ENCODE measurements around the gene SIM2.

Gene SIM2

DNA sequence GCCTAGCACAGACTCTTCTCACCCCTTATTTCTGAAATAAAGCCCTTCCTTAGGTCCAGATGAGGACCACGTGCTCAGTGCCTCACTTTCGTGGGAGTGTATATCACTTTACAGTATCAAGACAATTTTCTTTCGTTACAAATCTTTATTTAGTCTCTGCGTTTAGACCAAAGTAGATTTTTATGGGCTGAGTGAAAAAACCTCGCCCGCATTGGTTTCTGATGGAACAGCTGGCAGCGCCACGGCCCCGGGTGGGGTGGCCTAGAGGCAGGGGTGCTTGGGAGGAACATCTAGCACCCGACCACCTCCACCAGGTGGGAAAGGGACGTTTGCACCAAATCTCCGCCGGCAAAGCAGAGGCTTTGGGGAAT lies 7.6 kb downstream of the SIM2 start:
- Histone ChIP-seq H4K20me1 (ENCODE audit: insufficient read depth) (no peaks in the 10 kb centered on the region), H3K27ac (no peak overlapping the region), H3K36me3 (ENCODE audit: insufficient read depth) (no peaks in the 10 kb centered on the region), H2AFZ (ENCODE audit: low read depth) (no peak overlapping the region), H3K79me2 (ENCODE audit: insufficient read depth, low read depth) (no peaks in the 10 kb centered on the region), H3K4me2 (no peak overlapping the region), H3K4me3 (IDR thresholded peaks at IDR 0.05; ENCODE audit: insufficient read depth, low read depth, low read length) (no peak overlapping the region), H3K9ac (no peak overlapping the region), H3K4me1 (ENCODE audit: low read depth, poor library complexity, severe bottlenecking) (no peaks in the 10 kb centered on the region), H3K27me3 (ENCODE audit: insufficient read depth, low read depth) (peaks cover 16% of the 10 kb centered on the region; the same call in 1 of the 2 replicates)
- TF ChIP-seq, protein P1, sequence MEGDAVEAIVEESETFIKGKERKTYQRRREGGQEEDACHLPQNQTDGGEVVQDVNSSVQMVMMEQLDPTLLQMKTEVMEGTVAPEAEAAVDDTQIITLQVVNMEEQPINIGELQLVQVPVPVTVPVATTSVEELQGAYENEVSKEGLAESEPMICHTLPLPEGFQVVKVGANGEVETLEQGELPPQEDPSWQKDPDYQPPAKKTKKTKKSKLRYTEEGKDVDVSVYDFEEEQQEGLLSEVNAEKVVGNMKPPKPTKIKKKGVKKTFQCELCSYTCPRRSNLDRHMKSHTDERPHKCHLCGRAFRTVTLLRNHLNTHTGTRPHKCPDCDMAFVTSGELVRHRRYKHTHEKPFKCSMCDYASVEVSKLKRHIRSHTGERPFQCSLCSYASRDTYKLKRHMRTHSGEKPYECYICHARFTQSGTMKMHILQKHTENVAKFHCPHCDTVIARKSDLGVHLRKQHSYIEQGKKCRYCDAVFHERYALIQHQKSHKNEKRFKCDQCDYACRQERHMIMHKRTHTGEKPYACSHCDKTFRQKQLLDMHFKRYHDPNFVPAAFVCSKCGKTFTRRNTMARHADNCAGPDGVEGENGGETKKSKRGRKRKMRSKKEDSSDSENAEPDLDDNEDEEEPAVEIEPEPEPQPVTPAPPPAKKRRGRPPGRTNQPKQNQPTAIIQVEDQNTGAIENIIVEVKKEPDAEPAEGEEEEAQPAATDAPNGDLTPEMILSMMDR (conservative IDR thresholded peaks at IDR 0.05; ENCODE audit: low read depth, low read length), result no peak

DNA sequence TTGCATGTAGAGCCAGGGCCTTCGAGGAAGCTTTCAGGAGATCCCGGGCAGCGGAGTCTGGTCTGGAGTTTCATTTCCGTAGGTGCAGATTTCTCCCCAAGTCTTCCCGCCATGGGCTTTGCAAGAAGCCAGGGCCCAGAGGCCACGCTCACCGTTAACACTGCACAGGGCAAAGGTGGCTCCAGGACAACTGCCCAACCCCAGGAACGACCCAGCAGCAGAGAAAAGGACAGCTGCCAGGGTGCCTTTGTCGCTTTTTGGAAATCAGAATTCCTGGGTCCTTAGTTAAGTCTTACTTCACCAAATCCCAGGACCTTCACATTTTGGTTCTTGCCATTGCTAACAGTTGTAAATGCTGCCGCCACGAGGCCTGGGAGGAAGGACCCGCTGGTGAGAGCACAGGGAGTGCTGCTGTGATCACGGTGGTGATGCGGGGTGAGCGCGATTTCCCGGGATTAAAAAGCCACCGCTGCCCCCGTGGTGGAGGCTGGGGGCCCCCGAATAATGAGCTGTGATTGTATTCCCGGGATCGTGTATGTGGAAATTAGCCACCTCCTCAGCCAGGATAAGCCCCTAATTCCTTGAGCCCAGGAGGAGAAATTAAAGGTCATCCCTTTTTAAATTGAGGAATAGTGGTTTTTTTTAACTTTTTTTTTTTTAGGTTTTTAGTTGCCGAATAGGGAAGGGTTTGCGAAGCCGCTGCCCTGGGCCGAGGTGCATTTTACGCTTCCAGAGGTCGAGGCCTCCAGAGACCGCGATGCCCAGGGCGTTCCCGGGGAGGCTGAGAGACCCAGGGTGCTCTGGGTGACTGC lies 8.2 kb downstream of the SIM2 start:
- no peaks in the 10 kb centered on the region for H3K36me3 ChIP-seq (ENCODE audit: insufficient read depth)
- no peak overlapping the region for H3K4me3 ChIP-seq (IDR thresholded peaks at IDR 0.05; ENCODE audit: insufficient read depth, low read depth, low read length)
- H3K27me3 ChIP-seq (ENCODE audit: insufficient read depth, low read depth), result peaks cover 16% of the 10 kb centered on the region; the same call in 1 of the 2 replicates
- no peak overlapping the region for H3K9ac ChIP-seq
- no peak overlapping the region for H3K4me2 ChIP-seq
- H3K4me1 ChIP-seq (ENCODE audit: low read depth, poor library complexity, severe bottlenecking), result no peaks in the 10 kb centered on the region
- H2AFZ ChIP-seq (ENCODE audit: low read depth), result no peak overlapping the region
- TF ChIP-seq, protein P1 (conservative IDR thresholded peaks at IDR 0.05; ENCODE audit: low read depth, low read length), result no peak
- H4K20me1 ChIP-seq (ENCODE audit: insufficient read depth), result no peaks in the 10 kb centered on the region
- no peak overlapping the region for H3K27ac ChIP-seq
- H3K79me2 ChIP-seq (ENCODE audit: insufficient read depth, low read depth), result no peaks in the 10 kb centered on the region

DNA sequence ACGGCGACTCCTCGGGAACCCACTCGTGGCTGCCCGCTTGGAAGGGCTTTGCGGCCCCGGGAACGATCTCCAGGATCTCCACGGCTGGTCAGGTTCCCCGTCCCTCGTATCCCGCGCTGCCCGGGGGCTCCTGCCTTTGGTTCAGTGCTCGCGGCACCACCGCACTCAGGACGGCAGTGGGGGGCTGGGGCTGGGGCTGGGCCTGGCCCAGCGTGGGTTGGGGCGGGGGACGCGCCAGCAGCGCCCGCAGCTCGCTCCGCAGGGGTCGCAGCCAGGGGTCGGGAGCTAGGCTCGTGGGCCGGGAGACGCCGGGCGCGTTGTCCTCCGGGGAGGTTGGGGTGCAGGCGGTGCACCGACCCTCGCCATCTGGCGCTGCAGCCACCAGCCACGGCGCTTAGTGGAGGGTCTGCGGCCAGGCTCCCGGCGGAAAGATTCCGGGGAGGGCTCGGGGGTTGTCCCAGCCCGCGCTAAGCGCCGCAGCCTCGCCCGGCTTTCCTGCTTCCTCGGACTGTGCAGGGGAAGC lies 8.9 kb downstream of the SIM2 start:
- no peak overlapping the region for H3K4me3 ChIP-seq (IDR thresholded peaks at IDR 0.05; ENCODE audit: insufficient read depth, low read depth, low read length)
- TF ChIP-seq, protein P1 (conservative IDR thresholded peaks at IDR 0.05; ENCODE audit: low read depth, low read length), result no peak
- H3K4me2 ChIP-seq, result no peak overlapping the region
- H3K27ac ChIP-seq, result no peak overlapping the region
- no peaks in the 10 kb centered on the region for H4K20me1 ChIP-seq (ENCODE audit: insufficient read depth)
- no peak overlapping the region for H3K9ac ChIP-seq
- no peaks in the 10 kb centered on the region for H3K79me2 ChIP-seq (ENCODE audit: insufficient read depth, low read depth)
- peaks cover 12% of the 10 kb centered on the region; the same call in 1 of the 2 replicates for H3K27me3 ChIP-seq (ENCODE audit: insufficient read depth, low read depth)
- H3K36me3 ChIP-seq (ENCODE audit: insufficient read depth), result no peaks in the 10 kb centered on the region
- no peaks in the 10 kb centered on the region for H3K4me1 ChIP-seq (ENCODE audit: low read depth, poor library complexity, severe bottlenecking)
- no peak overlapping the region for H2AFZ ChIP-seq (ENCODE audit: low read depth)

DNA sequence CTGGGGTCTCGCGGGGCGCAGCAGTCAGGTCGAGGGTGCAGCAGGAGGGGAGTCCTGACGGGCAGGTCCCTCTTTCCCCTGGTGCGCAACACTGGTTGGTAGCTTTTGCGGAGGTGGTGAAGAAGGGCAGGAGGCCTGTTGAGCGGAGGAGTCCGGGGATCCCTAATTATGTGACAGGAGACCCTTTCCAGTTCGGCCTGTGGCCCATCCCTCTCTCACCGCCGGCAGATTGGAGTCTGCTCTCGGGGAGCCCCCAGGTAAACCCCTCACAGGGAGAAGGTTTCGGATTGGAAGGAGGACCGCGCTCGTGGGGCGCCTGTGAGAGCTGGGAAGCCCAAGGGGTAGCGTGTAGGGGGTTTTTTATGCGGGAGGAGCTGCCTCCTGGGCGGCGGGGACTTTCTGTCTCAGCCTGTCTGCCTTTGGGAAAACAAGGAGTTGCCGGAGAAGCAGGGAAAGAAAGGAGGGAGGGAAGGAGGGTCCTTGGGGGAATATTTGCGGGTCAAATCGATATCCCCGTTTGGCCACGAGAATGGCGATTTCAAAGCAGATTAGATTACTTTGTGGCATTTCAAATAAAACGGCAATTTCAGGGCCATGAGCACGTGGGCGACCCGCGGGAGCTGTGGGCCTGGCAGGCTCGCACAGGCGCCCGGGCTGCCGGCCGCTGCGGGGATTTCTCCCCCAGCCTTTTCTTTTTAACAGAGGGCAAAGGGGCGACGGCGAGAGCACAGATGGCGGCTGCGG lies 9.5 kb downstream of the SIM2 start:
- H3K27ac ChIP-seq, result no peak overlapping the region
- no peak overlapping the region for H2AFZ ChIP-seq (ENCODE audit: low read depth)
- H3K27me3 ChIP-seq (ENCODE audit: insufficient read depth, low read depth), result peaks cover 11% of the 10 kb centered on the region; the same call in 1 of the 2 replicates
- H3K4me3 ChIP-seq (IDR thresholded peaks at IDR 0.05; ENCODE audit: insufficient read depth, low read depth, low read length), result no peak overlapping the region
- H3K4me1 ChIP-seq (ENCODE audit: low read depth, poor library complexity, severe bottlenecking), result no peaks in the 10 kb centered on the region
- H3K9ac ChIP-seq, result no peak overlapping the region
- H3K4me2 ChIP-seq, result no peak overlapping the region
- no peaks in the 10 kb centered on the region for H3K36me3 ChIP-seq (ENCODE audit: insufficient read depth)
- TF ChIP-seq, protein P1 (conservative IDR thresholded peaks at IDR 0.05; ENCODE audit: low read depth, low read length), result no peak
- no peaks in the 10 kb centered on the region for H3K79me2 ChIP-seq (ENCODE audit: insufficient read depth, low read depth)
- no peaks in the 10 kb centered on the region for H4K20me1 ChIP-seq (ENCODE audit: insufficient read depth)

Measured in KMS-11 (cell line).